Stimulated activated CD4-positive, alpha-beta T cell treated with anti-CD3 and anti-CD28 coated beads, Interleukin-12 subunit alpha, Interleukin-12 subunit beta, amount 100 ng/mL, for 48 hours (primary cell): ENCODE measurements around the gene LMTK2.

Experiments
- DNase-seq, 3 donors: peaks; one replicate each; pipeline ENCODE4 v3.0.0-alpha.2; 2020; ENCODE audit warnings: low read depth in 2 of 3, low spot score in 1 of 3

The LMTK2 gene

DNA sequence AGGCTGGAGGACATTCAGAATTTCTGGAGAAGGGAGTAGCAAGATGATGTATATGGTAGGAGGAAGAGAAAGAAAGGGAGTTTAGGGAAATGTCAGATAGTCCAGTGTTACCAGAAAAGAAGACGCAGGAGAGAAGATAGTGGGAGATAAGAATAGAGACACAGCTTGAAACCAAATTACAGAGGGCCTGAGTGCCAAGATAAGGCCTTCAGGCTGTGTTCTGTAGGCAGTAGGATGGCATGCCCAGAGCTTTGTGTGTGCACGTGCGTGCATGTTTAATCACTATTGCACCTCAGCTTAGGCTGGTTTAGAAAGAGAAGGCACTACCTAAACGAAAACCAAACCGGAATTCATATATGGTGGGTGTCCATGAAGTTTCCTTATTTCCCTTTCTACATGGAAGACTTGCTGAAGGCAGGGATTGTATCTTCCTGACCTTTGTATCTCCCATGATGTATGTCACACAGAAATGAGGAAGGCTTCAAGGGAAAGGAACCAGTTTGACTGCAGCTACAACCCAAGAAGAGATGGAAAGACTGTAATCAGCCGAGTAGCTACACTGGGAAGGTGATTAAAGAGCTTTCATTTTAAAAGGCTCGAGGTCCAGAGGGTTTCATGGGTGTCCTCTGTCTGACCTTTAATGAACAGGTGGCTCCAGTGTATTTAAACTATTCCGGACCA lies 68.7 kb downstream of the LMTK2 start:
- DNase-seq = no peak

DNA sequence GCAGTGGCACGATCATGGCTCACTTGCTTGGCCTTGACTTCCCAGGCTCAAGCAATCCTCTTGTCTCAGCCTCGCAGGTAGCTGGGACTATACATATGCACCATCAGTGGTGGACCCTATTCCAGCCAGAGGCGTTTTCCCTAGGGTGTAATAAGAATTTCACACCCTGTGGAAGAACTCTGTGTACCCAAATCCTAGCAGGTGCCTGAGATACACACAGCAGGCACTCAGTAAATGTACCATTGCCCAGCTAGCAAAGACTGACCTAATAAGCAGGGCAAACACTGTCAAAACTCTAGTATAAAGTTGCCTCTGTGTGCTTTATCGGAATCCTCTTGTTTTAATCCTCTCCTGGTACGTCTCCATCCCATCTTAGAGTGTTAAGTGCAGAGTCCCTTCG lies 70.9 kb downstream of the LMTK2 start:
- no peak for DNase-seq

DNA sequence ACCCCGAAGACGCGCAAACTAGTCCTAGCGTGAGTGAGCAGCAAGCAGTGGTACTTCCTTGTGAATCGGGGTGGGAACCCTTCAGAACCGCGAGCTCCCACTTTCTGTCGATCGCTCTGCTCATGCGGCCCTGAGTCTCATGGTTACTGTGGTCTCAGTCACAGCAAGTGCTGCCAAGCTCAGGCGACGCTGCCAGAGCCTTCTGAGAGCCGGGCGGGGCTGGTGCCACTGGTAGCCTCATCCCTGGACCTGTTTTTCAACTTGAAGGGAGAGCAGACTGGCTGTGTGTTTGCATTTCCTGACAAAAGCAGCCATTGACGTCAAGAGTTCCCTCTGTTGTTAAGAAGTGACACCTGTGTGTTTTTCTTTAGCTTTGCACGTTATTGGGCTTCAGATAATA lies 71.7 kb downstream of the LMTK2 start:
- no peak for DNase-seq

DNA sequence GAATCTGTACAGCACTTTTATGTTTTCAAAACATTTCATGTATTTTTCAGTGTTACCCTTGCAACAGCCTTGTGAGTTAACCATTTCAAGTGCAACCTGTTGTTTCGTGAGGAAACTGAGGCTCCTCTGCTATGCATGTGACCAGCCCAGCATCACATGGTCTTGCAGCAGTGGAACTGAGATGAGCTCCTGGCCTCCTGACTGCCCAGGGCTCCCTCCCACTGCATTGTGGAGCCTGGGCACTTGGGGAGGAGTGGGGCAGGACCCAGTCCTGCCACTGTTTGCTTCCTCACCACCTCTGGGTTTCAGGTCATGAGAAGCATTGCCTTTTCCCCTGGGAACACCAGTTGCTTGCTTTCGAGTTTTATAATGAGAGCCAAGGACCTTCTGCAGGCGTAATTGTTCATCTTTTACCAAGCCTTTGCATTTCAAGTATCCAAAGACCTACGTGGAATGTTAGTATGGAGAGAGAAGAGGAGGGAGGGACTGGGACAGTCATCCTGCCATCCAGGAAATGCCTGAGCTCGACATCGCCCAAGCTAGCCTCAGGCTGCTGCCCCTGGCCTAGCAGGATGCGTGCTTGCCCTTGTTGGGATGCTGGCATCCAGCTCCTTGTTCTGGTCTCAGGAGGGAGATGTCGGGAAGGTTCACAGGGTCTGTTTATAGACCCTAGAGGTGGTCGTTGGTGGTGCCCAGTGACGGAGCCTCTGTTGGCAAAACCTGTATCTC lies 72.3 kb downstream of the LMTK2 start:
- no peak for DNase-seq

DNA sequence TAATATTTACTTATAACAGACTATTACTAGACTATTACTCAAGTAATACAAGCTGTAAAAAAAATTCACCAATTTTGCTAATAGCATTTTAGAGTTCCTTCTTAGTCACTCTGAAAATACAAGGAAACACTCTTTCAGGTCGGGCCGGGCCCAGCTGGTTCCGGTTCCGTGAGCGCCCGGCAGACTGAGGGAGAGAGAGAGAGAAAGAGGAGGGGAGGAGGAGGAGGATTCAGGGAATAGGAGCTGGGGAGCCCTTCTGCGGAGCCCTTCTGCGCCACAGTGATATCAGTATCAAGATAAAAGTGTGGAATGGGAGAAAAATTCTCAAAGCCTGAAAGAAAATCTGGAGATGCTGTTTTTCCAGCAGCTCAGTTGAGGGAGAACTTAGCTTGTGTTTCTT lies 74.1 kb downstream of the LMTK2 start:
- DNase-seq = no peak

DNA sequence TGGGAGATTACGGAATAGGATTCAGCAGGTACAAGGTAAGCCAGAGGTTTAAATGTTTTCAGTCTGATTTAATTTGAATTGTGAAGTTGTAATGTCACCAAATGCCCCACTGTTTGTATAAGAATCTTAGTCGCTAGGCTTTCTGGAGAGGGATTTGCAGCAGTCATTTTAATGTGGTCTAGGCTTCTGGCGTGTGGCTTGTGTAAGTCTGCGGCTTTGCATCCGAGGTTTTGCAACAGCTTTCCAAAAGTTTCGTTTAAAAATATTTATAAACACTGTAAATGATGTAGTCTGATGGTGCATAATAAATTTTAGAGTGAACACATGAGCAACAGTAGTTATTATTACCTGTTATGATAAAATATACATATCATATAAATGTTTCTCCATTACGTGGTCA lies 78.4 kb downstream of the LMTK2 start:
- no peak for DNase-seq

DNA sequence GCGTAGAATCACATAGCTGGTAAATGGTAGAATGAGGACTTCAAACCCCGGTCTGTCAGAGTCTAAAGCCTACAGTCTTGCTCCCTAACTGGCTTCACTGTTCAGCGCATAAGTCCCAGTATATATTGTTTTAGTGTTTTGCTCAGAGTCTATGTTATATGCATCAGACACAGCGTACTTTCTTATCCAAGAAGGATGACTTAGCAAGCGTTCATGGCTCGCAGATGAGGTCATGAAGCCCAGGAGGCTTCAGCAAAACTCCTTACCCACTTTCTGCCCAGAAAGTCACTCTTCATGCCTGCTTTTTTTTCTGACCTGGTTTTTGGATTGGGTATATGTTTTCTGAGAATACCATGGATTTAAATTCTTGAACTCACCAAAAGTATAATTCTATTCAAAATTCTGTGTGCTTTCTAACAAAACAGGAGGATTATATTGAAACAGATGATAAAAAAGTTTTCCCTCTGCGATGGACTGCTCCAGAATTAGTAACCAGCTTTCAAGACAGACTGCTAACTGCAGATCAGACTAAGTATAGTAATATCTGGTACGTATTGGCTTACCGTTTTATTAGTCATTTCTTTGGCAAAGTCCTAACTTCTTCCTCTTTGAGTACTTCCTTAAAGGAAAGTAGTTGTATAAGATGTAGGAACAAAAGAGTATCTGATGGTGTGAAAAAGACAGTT lies 79.9 kb downstream of the LMTK2 start:
- no peak for DNase-seq

DNA sequence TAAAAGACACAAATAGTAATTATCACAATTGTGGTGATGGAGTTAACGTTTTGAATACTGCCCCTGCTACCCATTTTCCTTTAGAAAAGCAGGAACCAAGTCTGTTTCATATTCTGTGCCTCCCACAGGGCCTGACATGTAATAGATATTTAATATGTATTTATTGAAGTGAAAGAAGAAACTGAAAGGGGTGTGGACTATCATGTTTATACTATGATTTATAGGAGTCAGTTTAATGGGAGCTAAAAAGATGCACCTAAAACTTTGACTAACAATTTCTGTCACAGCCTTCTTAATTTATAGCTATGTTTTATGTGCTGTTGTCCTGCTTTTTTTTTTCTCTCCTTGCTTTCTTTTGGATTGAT lies 80.5 kb downstream of the LMTK2 start:
- no peak for DNase-seq

DNA sequence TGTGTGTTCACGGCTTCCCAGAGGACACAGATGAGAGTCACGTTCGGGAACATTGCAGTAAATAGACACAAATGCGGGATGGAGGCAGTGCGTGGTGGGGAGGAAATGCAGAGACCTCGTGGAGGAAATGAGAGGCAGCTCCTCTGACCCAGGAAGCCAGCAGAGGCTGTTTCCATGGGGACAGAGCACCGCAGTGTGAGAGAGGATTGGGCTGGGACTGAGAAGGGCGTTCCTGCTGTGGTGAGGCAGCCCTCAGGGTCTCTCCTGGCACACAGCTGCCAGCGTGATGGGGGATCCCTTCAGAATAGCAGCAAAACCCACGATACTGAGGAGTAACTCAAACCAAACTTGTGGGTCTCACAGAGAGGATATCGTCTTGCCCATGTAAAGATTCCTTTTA lies 82.9 kb downstream of the LMTK2 start:
- no peak for DNase-seq

DNA sequence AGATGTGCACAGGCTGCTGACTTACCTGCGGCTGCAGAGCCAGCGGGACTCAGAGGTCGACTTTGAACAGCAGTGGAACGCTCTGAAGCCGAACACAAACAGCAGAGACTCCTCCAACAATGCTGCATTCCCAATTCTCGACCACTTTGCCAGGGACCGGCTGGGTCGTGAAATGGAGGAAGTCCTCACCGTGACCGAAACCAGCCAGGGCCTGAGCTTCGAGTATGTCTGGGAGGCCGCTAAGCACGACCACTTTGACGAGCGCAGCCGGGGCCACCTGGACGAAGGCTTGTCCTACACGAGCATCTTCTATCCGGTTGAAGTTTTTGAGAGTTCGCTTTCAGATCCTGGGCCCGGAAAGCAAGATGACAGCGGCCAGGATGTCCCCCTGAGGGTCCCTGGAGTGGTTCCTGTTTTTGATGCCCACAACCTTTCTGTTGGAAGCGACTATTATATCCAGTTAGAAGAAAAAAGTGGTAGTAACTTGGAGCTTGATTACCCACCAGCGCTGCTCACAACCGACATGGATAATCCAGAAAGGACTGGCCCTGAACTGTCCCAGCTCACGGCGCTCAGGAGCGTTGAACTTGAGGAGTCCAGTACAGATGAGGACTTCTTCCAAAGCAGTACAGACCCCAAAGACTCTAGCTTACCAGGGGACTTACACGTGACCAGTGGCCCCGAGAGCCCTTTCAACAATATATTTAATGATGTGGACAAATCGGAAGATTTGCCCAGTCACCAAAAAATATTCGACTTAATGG lies 85.2 kb downstream of the LMTK2 start:
- no peak for DNase-seq

DNA sequence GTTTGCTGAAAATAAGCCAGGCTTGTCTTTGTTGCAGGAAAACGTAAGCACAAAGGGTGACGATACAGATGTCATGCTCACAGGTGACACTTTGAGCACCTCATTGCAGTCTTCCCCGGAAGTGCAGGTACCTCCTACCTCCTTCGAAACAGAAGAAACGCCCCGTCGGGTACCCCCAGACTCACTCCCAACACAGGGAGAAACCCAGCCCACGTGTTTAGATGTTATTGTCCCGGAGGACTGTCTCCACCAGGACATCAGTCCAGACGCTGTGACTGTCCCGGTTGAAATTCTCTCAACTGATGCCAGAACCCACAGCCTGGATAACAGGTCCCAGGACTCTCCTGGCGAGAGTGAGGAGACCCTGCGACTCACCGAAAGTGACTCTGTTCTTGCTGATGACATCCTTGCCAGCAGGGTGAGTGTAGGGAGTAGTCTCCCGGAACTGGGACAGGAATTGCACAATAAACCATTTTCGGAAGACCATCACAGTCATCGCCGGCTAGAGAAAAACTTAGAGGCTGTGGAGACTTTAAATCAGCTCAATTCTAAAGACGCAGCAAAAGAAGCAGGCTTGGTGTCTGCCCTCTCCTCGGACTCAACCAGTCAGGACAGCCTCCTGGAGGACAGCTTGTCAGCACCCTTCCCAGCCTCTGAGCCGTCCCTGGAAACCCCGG lies 86.3 kb downstream of the LMTK2 start:
- DNase-seq = no peak

DNA sequence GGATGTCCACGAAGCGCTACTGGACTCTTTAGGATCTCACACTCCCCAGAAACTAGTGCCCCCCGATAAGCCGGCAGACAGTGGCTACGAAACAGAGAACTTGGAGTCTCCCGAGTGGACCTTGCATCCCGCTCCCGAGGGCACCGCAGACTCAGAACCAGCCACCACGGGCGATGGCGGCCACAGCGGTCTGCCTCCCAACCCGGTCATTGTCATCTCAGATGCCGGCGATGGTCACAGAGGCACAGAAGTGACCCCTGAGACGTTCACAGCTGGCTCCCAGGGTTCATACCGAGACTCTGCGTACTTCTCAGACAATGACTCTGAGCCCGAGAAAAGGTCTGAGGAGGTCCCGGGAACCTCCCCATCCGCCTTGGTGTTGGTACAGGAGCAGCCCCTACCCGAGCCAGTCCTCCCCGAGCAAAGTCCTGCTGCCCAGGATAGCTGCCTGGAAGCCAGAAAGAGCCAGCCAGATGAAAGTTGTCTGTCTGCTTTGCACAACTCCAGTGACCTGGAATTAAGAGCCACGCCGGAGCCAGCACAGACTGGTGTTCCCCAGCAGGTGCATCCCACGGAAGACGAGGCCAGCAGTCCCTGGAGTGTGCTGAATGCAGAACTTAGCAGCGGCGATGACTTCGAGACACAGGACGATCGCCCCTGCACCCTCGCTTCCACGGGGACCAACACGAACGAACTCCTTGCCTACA lies 87.0 kb downstream of the LMTK2 start:
- DNase-seq = no peak

DNA sequence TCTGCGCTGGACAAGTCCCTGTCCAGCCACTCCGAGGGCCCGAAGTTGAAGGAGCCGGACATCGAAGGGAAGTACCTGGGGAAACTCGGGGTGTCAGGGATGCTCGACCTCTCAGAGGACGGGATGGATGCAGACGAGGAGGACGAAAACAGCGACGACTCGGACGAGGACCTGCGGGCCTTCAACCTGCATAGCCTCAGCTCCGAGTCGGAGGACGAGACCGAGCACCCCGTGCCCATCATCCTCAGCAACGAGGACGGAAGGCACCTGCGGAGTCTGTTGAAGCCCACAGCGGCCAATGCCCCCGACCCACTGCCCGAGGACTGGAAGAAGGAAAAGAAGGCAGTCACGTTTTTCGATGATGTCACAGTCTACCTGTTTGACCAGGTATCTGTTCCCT lies 87.5 kb downstream of the LMTK2 start:
- no peak for DNase-seq

DNA sequence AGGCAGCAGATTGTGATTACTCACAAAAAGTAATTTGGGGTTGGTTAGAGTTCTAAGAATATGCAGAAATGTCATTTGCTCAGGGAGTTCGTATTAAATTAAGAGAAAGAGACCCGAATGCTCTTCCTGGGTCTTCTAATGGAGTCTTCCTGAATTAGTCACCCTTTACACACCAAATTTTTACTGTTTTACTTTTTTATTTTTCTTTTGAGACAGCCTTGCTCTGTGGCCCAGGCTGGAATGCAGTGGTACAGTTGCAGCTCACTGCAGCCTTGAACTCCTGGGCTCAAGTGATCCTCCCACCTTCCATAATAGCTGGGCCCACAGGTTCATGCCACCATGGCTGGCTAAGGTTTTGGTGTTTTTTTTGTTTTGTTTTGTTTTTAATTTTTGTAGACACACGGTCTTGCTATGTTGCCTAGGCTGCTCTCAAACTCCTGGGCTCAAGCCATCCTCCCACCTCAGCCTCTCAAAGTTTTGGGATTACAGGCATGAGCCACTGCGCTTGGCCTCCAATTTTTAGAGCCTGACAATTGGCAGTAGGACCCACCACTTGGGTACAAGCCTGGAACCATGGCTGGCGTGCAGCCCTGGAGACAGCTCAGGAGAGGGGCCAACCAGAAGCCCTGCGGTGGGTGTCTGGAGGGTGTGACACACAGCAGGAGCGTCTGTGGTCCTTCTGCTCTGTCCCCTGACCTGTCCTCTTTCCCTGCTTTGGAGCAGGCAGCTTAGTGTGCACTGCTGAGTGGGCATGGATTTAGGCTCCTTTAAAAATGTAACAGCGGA lies 88.2 kb downstream of the LMTK2 start:
- no peak for DNase-seq

DNA sequence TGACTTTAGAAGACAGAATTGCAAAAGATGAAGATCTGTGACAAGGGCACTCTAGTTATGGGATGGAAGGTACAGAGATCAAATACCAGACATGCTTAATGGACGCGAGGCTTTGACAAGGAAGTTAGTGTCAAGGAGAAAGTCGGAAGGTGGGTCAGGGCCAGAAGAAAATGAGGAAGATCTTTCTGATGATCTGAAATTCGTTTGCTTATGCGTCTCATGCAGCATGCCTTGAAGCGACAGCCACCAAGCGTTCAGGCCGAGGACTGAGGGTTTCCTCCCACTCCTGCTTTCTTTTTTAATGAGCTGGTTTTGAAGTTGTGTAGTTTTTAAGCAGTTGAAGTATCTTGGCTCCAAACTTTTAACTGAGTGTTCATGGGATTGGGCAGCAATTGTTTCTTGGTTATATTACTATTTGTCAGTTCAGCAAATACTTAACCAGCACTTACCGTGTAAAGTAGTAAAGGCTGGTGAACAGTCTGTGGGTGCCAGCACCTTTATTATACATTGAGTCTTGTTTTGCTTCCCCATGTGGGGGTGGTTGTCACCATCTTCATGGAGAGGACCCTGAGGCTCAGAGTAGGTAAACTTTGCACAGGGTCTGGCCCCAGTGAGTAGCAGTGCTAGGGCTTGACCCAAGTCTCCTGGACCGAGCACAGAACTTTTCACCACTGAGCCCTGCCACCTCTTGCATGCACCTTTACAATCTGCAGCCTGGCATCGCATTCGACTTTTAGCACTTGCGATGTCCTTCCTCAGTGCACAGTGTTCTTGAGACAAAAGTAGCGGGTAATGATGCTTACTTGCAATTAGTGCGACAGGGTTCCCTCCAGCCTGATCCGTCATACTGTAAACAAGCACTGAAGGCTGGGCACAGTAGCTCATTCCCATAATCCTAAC lies 90.3 kb downstream of the LMTK2 start:
- no peak for DNase-seq

DNA sequence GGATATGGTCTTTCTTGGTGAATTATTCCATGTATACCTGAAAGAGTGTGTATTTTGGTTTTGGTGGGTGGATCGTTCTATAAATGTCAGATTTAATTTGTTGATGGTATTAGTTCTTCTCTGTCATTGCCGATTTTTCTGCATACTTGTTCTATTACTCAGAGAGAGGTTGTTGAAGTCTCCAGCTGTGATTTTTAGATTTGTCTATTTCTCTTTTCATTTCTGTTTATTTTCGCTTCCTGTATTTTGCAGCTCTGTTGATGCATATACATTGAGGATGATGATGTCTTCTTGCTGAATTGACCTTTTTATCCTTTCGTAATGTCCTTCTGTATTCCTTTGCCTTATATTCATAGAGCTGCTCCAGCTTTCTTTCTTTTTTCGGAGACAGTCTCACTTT lies 92.5 kb downstream of the LMTK2 start:
- DNase-seq = no peak

DNA sequence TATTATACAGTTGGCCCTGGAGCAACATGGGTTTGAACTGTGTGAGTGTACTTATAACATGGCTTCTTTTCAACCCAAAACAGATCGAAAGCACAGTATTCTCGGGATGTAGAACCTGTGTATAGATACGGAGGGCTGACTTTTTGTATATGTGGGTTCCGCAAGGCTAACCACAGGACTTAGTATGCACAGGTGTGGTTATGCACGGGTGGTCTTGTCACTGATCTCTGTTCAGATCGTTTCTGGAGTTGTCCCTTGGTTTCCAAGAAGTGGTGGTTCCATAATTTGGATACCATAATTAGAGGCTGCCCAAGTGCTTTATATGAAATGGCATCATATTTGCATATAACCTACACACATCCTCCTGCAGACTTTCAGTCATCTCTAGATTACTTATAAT lies 93.7 kb downstream of the LMTK2 start:
- no peak for DNase-seq

DNA sequence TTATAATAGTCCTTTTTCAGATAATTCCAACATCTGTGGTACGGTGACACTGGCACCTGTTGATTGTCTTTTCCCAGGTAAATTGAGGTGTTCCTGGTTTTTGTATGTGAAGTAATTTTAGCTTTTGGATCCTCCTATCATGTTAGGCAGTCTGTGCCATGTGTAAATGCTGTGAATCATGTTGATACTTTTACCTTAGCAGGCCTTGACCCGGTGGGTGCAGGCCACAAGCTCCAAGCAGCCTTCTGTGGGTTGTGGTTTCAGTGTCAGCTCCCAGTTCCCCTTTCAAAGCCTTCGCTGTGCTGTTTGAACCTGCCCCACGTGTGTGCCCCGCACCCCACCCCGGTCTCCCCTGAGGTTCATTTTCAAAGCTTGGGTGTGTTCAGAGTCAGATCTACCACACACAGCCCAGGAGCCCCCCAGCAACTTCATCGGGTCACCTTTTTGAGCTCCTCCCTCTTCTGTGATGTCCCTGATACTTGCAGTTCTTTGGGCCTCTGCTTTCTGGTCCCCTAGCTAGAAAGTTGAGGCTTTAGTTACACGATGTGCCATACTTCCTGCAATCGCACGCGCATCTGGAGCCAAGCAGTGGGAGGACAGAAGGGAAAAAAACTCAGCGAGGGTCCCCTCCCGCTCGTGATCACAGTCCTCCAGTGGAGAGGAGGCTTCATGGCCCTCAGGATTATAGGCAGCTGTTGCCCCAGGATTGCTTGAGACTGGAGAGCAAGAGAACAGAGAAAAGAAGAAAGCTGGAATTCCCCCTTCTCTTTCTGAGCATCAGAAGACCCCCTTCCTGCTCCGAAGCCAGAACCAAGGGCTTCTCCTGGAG lies 95.9 kb downstream of the LMTK2 start:
- peak; percentile 59 to 66 (median 60) for DNase-seq
